ENCODE results near the gene NUP58. TPM values are rescaled to one million over a fixed set of nuclear protein-coding genes. Genes with fewer than 3 reads are reported as not detected.

The NUP58 gene
- total and polyA plus RNA-seq, 9 of the 15 experiments (the other 6 are each of a cell fraction or from before 2014, with no cell fraction given), result 12.5 to 98.0 (median 42.6) TPM

GRCh38 chr13:25301347-25302113 lies at the start of gene NUP58 (continued):
- TF ChIP-seq KAT7 (CRISPR knock-in tag; IDR thresholded peaks at IDR 0.05; ENCODE audit: borderline replicate concordance), result no peak
- no peak for TF ChIP-seq ZNF589 (CRISPR knock-in tag; IDR thresholded peaks at IDR 0.05; ENCODE audit: low read depth)
- no peak for TF ChIP-seq TFE3 (CRISPR knock-in tag; IDR thresholded peaks at IDR 0.05)
- peak; percentile 95 for TF ChIP-seq RB1 (IDR thresholded peaks at IDR 0.05; ENCODE audit: low read depth)
- TF ChIP-seq NCOA4 (IDR thresholded peaks at IDR 0.05; ENCODE audit: partially characterized antibody), result no peak
- TF ChIP-seq POLR2H (tag; IDR thresholded peaks at IDR 0.05; ENCODE audit: low read depth), result peak; percentile 68
- no peak for TF ChIP-seq MTF1 (CRISPR knock-in tag; IDR thresholded peaks at IDR 0.05; ENCODE audit: borderline replicate concordance)
- TF ChIP-seq MTA3 (IDR thresholded peaks at IDR 0.05; ENCODE audit: borderline replicate concordance), result peak; percentile 45; the same call in 1 of the 2 replicates
- TF ChIP-seq ZNF699 (CRISPR knock-in tag; IDR thresholded peaks at IDR 0.05; ENCODE audit: insufficient replicate concordance), result no peak
- 0 out of 2 replicates have a peak, but pooled peaks have one; percentile 35 for TF ChIP-seq KLF1 (tag; IDR thresholded peaks at IDR 0.05)
- peak; percentile 31; the same call in 1 of the 2 replicates for TF ChIP-seq JUND (IDR thresholded peaks at IDR 0.05; ENCODE audit: borderline replicate concordance, low read depth, low read length)
- no peak; the same call in 2 of the 3 replicates for TF ChIP-seq JUND (tag; IDR thresholded peaks at IDR 0.05; ENCODE audit: borderline replicate concordance, low read depth, low read length)
- TF ChIP-seq WHSC1 (IDR thresholded peaks at IDR 0.05; ENCODE audit: low read length), result no peak
- no peak for TF ChIP-seq POLR3A (IDR thresholded peaks at IDR 0.05; ENCODE audit: borderline replicate concordance, extremely low read depth, insufficient read depth, insufficient read length)
- TF ChIP-seq CREB3L1 (IDR thresholded peaks at IDR 0.05; ENCODE audit: borderline replicate concordance, low read depth), result peak; percentile 43; the same call in 1 of the 2 replicates
